Stimulated activated CD4-positive, alpha-beta T cell treated with anti-CD3 and anti-CD28 coated beads, Interleukin-1b, Interleukin-23, amount 100 ng/mL, for 48 hours (primary cell): ENCODE results near the gene WNK2.

Experiments used
- DNase-seq: peaks from one replicate; pipeline ENCODE4 v3.0.0-alpha.2; 2020

The WNK2 gene

DNA sequence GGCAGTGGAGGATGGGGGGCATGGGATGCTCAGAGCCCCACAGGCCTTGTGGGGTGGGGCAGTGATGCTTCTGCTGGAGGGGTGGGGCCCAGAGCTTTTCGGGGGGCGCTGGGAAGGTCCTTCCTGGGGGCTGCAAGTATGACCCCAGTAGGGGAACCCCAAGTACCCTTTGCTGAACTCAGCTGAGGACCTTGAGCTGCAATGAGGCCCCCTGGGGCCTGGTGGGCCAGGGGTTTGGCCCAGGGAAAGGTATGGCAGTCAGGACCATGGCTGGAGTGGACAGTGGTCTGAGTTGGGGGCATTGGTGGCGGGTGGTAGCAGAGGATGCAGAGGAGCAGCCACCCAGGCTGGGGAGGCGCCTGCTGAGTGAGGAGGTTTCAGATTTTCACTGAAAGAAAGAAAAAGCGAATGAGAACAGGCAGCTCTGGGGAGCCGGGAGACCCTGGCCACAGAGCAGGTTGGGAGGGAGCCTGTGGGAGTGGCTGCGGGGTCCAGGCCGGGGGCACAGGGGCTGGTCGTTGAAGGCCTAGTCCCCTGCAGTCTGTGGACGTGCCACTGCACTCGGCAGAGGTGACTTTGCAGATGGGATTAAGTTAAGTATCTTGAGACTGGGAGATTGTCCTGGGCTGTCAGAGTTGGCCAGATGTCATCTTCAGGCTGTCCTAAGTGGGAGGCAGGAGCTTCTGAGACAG, 19.2 kb downstream of the WNK2 start:
- no peak for DNase-seq

DNA sequence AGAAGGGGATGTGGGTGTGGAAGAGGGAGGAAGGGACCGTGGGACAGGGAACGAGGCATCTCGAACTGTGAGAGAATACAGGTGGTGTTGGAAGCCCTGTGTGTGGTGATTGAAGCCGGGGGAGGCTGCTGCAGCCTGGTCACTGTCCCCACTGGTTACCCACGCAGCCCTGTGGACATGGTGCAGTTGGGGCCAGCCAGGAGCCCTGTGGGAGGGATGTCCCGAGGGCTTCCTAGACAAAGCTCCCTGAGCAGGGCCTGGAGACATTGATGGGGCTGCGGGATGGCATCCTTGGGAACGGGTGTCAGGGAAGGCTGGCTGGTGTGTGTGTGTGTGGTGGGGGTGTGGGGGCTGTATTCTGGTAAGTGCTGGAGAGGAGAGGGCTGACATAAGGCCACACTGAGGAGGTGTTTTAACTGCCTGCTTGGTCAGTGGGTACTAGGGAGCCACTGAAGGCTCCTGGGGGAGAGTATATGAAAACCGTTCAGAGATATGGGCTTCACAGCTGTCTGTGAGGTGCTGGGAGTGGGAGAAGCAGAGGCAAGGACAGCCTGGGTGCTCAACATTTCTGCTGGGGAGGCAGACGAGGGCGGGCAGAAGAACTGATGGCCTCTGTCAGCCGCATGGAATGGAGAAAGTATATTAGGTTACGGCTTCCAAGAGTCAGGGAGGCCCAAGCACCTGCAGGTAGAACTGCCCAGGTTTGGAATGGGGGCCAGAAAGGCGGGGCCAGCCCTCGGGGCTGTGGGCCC, 20.0 kb downstream of the WNK2 start:
- DNase-seq = no peak

- DNase-seq = no peak
Measured at GRCh38 chr9:93204470-93205043, 20.6 kb downstream of the WNK2 start.

DNA sequence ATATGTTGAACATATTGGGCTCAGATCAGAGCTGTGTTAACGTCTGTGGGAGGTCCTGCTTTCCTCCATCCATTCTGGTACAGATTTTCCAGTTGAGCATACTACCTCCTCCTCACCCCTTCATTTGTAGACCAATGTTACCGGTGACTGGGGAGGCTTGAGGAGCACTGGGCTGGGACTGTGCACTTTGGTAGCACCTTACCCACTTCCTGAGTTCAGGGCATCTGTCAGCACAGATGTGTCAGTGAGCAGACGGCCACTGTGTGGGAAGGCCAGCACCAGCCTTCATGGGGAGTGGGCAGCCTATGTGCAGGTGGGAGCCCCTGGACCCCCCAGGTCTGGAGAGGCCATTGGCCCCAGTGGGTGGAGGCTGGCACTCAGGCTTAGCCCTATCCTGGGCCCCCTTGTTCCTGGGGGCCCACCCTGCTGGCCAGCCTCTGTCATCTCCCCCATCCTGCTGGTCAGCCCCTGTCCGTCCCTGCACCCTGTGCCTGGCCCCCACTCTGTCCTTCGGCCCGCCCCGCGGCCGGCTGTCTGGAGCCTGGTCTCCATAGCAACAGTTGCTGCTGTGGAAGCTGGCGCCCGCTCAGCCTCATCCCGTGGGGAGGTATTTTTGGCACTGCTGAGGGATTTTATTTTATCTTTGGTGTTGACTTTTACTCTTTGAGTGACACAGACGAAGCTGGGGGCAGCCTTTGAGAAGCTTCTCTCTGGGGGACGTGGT, 21.3 kb downstream of the WNK2 start:
- no peak for DNase-seq

DNA sequence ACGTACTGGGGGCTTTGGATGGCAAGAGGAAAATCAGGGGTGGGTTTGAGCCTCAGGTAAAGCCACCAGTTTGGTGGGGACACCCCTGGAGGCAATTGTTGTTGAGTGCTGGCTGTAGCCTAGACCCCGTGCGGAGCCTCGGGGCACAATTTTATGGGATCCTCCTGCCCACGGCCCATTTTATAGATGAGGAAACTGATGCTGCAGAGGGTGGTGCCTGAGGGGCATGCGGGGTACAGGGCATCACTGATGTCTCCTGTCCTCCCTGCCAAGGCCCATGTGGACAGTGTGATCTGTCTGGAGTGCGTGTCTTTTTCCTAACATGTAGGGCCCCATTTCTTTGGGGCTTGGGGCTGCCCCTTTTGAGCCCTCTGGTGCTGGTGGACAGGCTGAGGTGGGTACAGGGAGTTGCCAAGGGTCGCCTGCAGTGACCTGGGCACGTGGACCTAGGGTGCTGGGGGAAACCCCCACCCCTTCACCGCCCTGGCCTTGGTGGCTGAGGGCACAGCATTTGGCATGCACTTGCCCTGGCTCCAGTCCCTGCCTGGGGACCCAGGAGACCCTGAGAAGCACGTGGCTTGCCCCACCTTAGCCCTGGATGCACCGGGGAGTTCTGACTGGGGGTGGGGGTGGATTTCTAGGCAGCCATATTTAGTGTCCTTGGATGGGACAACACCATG, 22.1 kb downstream of the WNK2 start:
- DNase-seq = no peak

DNA sequence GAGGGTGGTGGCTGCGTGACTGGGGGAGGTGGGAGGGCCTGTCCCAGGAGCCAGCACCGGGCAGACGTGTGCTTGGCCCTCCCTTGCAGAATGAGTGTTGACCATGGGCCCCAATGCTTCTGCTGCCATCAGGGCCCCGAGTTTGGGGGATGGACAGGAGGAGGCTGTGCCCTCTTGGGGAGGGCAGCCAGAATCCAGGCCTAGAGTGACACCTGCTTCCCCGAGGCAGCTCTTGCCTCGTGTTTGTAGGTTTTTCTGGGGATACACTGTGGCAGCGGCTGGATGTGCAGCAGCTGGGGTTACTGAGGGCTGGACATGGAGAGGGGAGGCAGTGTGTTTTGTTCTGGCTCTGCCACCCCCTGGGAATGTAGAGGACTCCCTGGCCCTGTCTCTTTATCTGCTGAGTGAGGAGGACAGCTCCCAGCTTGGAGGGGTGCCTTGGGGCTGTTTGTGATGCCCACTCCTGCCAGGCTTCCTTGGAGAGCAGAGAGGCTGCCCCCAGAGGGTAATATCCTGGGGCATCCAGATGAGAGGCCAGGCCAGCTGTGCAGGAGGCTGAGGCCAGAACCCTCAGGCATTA, 22.7 kb downstream of the WNK2 start:
- no peak for DNase-seq

- DNase-seq = no peak
Measured at GRCh38 chr9:93207326-93207814, 23.4 kb downstream of the WNK2 start.

DNA sequence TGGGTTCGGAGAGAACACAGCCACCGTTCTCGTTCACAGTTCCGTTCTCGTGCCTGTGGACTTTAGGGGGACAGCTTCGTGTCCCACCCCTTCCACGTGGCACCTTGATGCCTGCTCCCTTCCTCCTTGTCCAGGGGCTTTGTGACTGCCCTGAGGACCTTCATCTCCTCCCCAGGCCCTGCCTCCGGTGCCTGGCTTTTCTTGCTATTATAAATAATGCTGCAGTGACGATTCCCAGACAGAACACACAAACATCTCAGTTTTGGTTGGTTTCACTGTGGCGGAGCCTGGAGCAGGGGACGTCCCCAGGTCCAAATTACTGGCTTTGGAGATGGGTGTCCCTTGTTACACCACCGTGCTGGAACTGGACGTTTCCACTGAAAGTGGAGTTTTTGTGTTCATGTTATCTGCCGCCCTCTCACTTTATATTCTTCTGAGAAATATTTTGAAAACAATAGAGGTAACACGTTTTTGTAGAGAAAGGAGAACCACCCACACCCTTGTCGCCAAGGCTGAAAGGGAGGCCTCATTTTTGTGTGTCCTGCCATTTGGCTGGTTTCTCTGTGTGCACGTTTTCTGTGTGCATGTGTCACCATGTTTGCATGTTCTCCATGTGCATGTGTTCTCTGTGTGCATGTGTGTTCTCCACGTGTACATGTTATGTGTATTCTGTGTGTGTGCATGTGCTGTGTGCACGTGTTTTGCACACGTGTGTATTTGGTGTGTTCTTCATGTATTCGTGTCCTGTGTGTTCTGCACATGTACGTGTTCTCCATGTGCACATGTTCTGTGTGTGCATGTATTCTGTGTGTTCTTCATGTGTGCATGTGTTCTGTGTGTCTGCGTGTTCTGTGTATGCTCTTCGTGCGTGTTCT, 24.2 kb downstream of the WNK2 start:
- no peak for DNase-seq

GRCh38 chr9:93209097-93209496, 25.2 kb downstream of the WNK2 start:
- DNase-seq = no peak

- no peak for DNase-seq
Measured at GRCh38 chr9:93209576-93210323, 25.8 kb downstream of the WNK2 start.

DNA sequence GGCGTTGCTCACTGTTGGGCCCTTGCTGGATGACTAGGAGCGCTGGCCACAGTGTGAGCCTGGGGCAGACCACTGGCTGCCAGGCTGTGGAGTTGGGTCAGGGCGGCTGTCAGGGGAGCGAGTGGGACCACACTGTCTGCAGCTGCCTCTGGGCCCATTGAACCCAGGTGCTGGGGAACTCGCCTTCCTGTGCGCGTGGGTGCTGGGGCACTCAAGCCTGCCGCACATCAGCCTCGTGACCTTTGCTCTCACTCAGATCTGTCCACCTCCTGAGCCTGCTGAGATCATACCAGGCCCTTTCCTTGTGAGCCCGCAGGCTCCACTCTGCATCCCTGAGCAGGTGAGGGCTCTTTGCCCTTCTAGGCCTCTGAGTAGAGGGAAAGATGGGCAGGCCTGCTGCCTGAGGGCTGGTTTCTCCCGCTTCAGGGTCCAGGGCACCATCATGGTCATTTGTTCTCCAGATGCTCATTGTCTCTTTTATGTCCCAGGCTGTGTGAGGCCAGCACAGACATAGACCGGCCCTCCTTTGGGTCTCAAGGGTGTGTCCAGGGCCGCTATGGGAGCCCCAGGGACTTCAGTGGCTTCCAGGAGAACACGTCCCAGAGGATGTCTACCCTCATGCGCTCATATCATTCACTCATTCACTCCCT, 26.5 kb downstream of the WNK2 start:
- DNase-seq = no peak

DNA sequence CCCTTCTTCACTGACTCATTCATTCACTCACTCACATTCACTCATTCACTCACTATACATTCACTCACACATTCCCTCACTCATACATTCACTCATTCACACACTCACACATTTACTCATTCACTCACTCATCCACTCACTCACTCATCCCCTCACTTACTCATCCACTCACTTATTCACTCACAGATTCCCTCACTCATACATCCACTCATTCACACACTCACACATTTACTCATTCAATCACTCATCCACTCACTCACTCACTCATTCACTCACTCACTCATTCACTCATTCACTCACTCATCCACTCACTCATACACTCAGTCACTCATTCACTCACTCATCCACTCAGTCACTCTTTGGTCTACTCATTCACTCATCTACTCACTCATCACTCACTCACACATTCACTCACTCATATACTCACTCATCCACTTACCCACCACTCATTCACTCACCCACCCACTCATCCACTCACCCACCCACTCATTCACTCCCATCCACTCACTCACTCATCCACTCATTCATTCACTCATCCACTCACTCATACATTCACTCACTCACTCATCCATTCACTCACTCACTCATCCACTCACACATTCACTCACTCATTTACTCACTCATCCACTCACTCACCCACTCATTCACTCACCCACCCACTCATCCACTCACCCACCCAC, 27.2 kb downstream of the WNK2 start:
- no peak for DNase-seq

DNA sequence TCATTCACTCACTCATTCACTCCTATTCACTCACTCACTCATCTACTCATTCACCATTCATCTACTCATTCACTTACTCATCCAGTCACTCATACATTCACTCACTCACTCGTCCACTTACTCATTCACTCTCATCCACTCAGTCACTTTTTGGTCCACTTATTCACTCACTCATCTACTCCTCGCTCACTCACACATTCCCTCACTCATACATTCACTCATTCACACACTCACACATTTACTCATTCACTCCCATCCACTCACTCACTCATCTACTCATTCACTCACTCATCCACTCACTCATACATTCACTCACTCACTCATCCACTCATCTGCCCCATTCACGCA, 27.7 kb downstream of the WNK2 start:
- no peak for DNase-seq

DNA sequence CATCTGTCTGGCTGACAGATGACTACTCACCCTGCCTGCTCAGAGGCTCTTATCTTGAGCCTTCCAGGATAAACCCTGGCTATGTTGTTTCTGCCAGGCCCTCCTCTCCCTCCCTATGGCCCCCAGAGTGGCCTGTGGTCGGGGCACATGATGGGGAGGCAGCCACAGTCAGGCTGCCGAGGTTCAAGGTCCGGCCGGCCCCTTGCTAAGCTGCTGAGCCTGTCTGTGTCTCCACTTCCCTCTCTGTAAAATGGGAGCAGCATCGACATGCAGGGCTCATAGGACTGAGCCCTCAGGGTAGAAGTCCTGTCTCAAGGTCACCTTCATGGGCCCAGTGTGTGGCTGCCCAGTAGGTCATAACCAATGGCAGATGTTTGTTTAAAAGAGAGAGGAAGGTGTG, 28.5 kb downstream of the WNK2 start:
- no peak for DNase-seq

- DNase-seq = no peak
Measured at GRCh38 chr9:93216073-93216365, 32.1 kb downstream of the WNK2 start.

GRCh38 chr9:93217706-93218105, 33.8 kb downstream of the WNK2 start:
- no peak for DNase-seq

DNA sequence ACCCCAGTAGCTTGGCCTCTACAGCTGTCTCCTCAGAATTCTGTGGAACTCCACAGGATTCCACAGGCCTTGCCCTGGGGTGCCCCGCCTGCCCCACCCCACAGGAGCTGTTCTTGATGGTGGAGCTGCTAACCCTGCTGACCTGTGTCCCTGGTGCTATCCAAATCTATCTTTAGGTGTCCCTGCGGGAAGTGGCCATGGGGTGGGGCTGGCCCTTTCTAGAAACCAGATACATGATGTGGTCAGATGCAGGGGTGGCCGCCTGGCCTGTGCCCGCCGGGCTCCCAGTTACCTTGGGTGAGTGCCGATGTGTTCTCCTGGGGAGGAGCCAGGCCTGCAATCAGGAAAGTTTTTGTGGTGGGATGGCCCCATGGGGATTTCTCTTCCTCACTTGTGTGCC, 34.2 kb downstream of the WNK2 start:
- no peak for DNase-seq

DNA sequence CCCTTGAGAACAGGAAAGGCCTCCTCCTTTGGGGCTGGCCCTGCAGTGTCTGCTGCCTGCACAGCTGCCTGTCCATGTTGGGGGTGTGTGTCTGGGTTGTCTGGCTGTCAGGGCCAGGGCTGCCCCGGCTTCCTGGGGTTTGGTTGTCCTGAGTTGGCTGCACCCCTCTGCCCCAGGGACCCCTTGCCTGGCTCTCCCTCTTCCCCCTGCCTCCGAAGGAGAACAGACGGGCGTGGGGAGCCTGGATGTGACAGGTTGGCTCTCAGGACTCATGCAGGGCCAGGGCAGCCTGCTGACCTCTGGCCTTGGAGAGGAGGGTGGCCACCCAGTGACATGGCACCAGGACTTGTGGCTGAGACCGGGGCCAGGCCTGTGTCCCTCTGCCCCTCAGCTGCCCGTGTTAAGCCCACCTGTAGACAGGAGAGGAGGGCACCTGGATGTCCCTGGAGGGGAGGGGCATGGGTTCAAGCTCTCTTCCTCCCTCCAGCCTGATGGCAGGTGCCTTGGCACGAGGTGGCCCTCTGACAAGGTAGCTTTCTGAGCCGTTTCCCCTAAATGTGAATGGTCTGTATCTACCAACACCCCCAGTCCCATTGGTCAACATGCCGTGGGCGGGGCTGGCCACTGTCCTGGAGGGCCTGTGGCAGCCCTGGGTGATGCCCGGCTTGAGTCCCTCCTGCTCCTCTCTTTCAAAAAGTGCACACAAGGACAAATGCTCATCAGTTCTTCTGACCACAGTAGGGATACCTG, 34.9 kb downstream of the WNK2 start:
- no peak for DNase-seq

- DNase-seq = no peak
Measured at GRCh38 chr9:93219692-93220091, 35.8 kb downstream of the WNK2 start.
